A549 (cell line): Measurements from ENCODE around the gene CBFA2T2.

Experiments
- JUNB ChIP-seq: fragments of >200 bp; sonication (Bioruptor Twin); formaldehyde crosslinking; IDR thresholded peaks from 2 replicates; pipeline ENCODE4 v1.6.1; 2016
- TF ChIP-seq, protein P1 (sequence below): IDR thresholded peaks from 2 replicates; pipeline ENCODE4 v1.6.1; 2012
- TF ChIP-seq, protein P2 (sequence below): fragments of >200 bp; sonication (Bioruptor Twin); formaldehyde crosslinking; IDR thresholded peaks from 3 replicates; pipeline ENCODE4 v1.5.1; 2016
- TF ChIP-seq, protein P3 (sequence below): IDR thresholded peaks from 2 replicates; pipeline ENCODE4 v1.6.1; 2012

DNA sequence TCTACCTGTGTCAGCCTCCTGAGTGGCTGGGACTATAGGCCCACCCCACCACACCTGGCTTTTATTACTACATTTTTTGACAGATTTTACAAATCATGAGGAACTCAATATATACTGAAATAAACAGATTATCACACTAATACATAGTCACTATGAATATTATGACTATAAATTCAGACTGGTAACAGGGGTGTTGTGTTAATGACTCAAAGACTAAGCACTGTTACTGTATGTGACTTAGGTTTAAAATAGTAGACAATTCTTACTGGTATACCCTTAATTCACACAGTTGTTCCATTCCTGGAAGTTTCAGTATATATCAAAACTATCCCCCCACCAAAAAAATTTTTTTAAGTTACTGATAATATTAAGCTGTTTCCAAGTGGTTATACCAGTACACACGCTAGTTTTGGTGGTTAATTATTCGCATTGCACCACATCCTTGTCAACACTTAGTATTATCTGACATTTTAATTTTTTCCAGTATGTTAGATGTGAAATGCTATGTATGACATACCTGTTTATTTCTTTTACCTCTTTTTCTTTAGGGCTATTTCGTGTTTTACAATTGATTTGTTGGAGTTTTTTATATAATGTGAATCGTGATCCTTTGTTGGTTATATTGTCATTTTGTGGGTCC, 137.8 kb downstream of the CBFA2T2 start:
- TF ChIP-seq, protein P1, sequence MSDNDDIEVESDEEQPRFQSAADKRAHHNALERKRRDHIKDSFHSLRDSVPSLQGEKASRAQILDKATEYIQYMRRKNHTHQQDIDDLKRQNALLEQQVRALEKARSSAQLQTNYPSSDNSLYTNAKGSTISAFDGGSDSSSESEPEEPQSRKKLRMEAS: no peak
- no peak for TF ChIP-seq JUNB
- TF ChIP-seq, protein P2, sequence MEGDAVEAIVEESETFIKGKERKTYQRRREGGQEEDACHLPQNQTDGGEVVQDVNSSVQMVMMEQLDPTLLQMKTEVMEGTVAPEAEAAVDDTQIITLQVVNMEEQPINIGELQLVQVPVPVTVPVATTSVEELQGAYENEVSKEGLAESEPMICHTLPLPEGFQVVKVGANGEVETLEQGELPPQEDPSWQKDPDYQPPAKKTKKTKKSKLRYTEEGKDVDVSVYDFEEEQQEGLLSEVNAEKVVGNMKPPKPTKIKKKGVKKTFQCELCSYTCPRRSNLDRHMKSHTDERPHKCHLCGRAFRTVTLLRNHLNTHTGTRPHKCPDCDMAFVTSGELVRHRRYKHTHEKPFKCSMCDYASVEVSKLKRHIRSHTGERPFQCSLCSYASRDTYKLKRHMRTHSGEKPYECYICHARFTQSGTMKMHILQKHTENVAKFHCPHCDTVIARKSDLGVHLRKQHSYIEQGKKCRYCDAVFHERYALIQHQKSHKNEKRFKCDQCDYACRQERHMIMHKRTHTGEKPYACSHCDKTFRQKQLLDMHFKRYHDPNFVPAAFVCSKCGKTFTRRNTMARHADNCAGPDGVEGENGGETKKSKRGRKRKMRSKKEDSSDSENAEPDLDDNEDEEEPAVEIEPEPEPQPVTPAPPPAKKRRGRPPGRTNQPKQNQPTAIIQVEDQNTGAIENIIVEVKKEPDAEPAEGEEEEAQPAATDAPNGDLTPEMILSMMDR: no peak
- TF ChIP-seq, protein P3, sequence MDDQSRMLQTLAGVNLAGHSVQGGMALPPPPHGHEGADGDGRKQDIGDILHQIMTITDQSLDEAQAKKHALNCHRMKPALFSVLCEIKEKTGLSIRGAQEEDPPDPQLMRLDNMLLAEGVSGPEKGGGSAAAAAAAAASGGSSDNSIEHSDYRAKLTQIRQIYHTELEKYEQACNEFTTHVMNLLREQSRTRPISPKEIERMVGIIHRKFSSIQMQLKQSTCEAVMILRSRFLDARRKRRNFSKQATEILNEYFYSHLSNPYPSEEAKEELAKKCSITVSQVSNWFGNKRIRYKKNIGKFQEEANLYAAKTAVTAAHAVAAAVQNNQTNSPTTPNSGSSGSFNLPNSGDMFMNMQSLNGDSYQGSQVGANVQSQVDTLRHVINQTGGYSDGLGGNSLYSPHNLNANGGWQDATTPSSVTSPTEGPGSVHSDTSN: no peak
